GM23338 (cell line): Measurements from ENCODE around the gene ZNF662. TPM values are rescaled to one million over a fixed set of nuclear protein-coding genes. Genes with fewer than 3 reads are reported as not detected.
A peak's percentile ranks its signal among the peaks of the same experiment; 100 is the strongest.

Experiments
- ATAC-seq: fragments of 200-7000 bp; cut with Tn5 transposase; 3 replicates; pipeline ENCODE4 v1.9.1; 2020
- DNase-seq: peaks from one replicate; pipeline ENCODE4 v3.0.0-alpha.2; 2015; ENCODE audit warnings: low spot score
- H2AFZ ChIP-seq: fragments of 200-600 bp; sonication (generic); 2 replicates; pipeline ENCODE4 v1.8.0; 2016; ENCODE audit warnings: antibody characterized with exemption, mild to moderate bottlenecking, moderate library complexity
- H3F3A ChIP-seq: fragments of 200-600 bp; sonication (generic); replicated peaks from 2 replicates; pipeline ENCODE4 v1.8.0; 2017; ENCODE audit warnings: antibody characterized with exemption, mixed run types, low read depth
- H3K27ac ChIP-seq: fragments of 200-600 bp; sonication (generic); 2 replicates; pipeline ENCODE4 v1.6.1; 2016; ENCODE audit warnings: low read depth
- H3K27me3 ChIP-seq: fragments of 200-600 bp; sonication (generic); 2 replicates; pipeline ENCODE4 v1.8.0; 2016; ENCODE audit warnings: mild to moderate bottlenecking, mixed run types, moderate library complexity; ENCODE audit not compliant: insufficient read depth
- H3K36me3 ChIP-seq: fragments of 200-600 bp; sonication (generic); 2 replicates; pipeline ENCODE4 v1.8.0; 2016; ENCODE audit warnings: mild to moderate bottlenecking; ENCODE audit not compliant: insufficient read depth
- H3K4me1 ChIP-seq: fragments of 200-600 bp; sonication (generic); 2 replicates; pipeline ENCODE4 v1.8.0; 2016; ENCODE audit warnings: mild to moderate bottlenecking, moderate library complexity; ENCODE audit not compliant: insufficient read depth
- H3K4me2 ChIP-seq: fragments of 200-600 bp; sonication (generic); 2 replicates; pipeline ENCODE4 v1.7.1; 2017; ENCODE audit warnings: mixed run types
- H3K4me3 ChIP-seq: fragments of 200-600 bp; sonication (generic); 2 replicates; pipeline ENCODE4 v1.6.1; 2016; ENCODE audit warnings: mixed run types
- H3K79me2 ChIP-seq: fragments of 200-600 bp; sonication (generic); replicated peaks from 2 replicates; pipeline ENCODE4 v1.8.0; 2017; ENCODE audit warnings: mild to moderate bottlenecking; ENCODE audit not compliant: insufficient read depth
- H3K9me2 ChIP-seq: fragments of 200-600 bp; sonication (generic); 2 replicates; pipeline ENCODE4 v1.8.0; 2017; ENCODE audit not compliant: insufficient read depth
- H4K20me1 ChIP-seq: fragments of 200-600 bp; sonication (generic); replicated peaks from 2 replicates; pipeline ENCODE4 v1.8.0; 2017; ENCODE audit warnings: mild to moderate bottlenecking; ENCODE audit not compliant: insufficient read depth
- H3K27ac Mint-ChIP-seq: 2 replicates; pipeline ENCODE4 v1.8.0; 2020; ENCODE audit warnings: inconsistent platforms, mild to moderate bottlenecking, moderate library complexity, mixed read lengths
- H3K27me3 Mint-ChIP-seq: 3 replicates; pipeline ENCODE4 v1.8.0; 2022; ENCODE audit warnings: low read depth, mild to moderate bottlenecking, moderate library complexity, mixed read lengths, inconsistent platforms; ENCODE audit not compliant: insufficient read depth, poor library complexity
- H3K36me3 Mint-ChIP-seq: 3 replicates; pipeline ENCODE4 v1.8.0; 2021; ENCODE audit warnings: low read depth, mild to moderate bottlenecking, inconsistent platforms, moderate library complexity, mixed read lengths
- H3K4me1 Mint-ChIP-seq: 3 replicates; pipeline ENCODE4 v1.8.0; 2020; ENCODE audit warnings: mild to moderate bottlenecking, inconsistent platforms, mixed read lengths
- H3K4me3 Mint-ChIP-seq: 3 replicates; pipeline ENCODE4 v1.8.0; 2021; ENCODE audit warnings: moderate library complexity, mild to moderate bottlenecking, inconsistent platforms, mixed read lengths
- H3K9me3 Mint-ChIP-seq: 3 replicates; pipeline ENCODE4 v1.8.0; 2020; ENCODE audit warnings: moderate library complexity, mild to moderate bottlenecking, inconsistent platforms, mixed read lengths
- CREB1 ChIP-seq: fragments of 250-450 bp; sonication (Bioruptor Pico); IDR thresholded peaks from 2 replicates; pipeline ENCODE4 v1.5.0; 2020; ENCODE audit warnings: low read depth, mild to moderate bottlenecking, moderate library complexity
- EZH2 ChIP-seq: fragments of 200-600 bp; sonication (generic); IDR thresholded peaks from one replicate; pipeline ENCODE4 v1.8.0; 2017; ENCODE audit warnings: antibody characterized with exemption, mild to moderate bottlenecking, low read depth; ENCODE audit not compliant: unreplicated experiment
- JUNB ChIP-seq: IDR thresholded peaks from one replicate; pipeline ENCODE4 v1.6.1; 2016; ENCODE audit warnings: antibody characterized with exemption; ENCODE audit not compliant: unreplicated experiment
- NANOG ChIP-seq: IDR thresholded peaks from 2 replicates; pipeline ENCODE4 v1.6.1; 2016; ENCODE audit warnings: antibody characterized with exemption, borderline replicate concordance
- POLR2AphosphoS5 ChIP-seq: IDR thresholded peaks from 2 replicates; pipeline ENCODE4 v1.6.1; 2016; ENCODE audit warnings: antibody characterized with exemption, low read depth
- STAT1 ChIP-seq: IDR thresholded peaks from one replicate; pipeline ENCODE4 v1.6.1; 2016; ENCODE audit warnings: antibody characterized with exemption; ENCODE audit not compliant: unreplicated experiment
- ZNF114 ChIP-seq: fragments of 250-450 bp; sonication (Bioruptor Pico); IDR thresholded peaks from 2 replicates; pipeline ENCODE4 v1.5.0; 2020; ENCODE audit warnings: mild to moderate bottlenecking, moderate library complexity
- polyA plus RNA-seq: library from polyadenylated mRNA; unstranded; fragments of >200 nt; fragmentation: Nextera tagmentation; extraction: Ambion mirVana; gene quantifications from 2 replicates; pipeline ENCODE4 v1.2.1, GENCODE V29; 2016
- total RNA-seq: library from RNA; depleted of rRNA; stranded (reverse); fragments of >200 nt; shearing (Covaris generic); gene quantifications from 2 replicates; pipeline ENCODE4 v1.2.3, GENCODE V29; 2014
- TF ChIP-seq, protein P1 (sequence below), 2 experiments: fragments of 200-600 bp in 1 of 2; sonication (generic) in 1 of 2; conservative IDR thresholded peaks; 2 replicates each; pipeline versions ENCODE4 v1.5.1 to v1.6.1; 2016 to 2017; ENCODE audit warnings: antibody characterized with exemption in 2 of 2, low read depth in 2 of 2, mild to moderate bottlenecking in 2 of 2, moderate library complexity in 1 of 2
- TF ChIP-seq, protein P2 (sequence below): IDR thresholded peaks from one replicate; pipeline ENCODE4 v1.6.1; 2018; ENCODE audit warnings: antibody characterized with exemption; ENCODE audit not compliant: unreplicated experiment
- TF ChIP-seq, protein P3 (sequence below): fragments of 250-450 bp; sonication (Bioruptor Pico); IDR thresholded peaks from 2 replicates; pipeline ENCODE4 v1.5.0; 2020; ENCODE audit warnings: mild to moderate bottlenecking, moderate library complexity

Gene ZNF662
- total and polyA plus RNA-seq, 2 experiments from 2014 or later: 0.84 to 1.5 TPM

DNA sequence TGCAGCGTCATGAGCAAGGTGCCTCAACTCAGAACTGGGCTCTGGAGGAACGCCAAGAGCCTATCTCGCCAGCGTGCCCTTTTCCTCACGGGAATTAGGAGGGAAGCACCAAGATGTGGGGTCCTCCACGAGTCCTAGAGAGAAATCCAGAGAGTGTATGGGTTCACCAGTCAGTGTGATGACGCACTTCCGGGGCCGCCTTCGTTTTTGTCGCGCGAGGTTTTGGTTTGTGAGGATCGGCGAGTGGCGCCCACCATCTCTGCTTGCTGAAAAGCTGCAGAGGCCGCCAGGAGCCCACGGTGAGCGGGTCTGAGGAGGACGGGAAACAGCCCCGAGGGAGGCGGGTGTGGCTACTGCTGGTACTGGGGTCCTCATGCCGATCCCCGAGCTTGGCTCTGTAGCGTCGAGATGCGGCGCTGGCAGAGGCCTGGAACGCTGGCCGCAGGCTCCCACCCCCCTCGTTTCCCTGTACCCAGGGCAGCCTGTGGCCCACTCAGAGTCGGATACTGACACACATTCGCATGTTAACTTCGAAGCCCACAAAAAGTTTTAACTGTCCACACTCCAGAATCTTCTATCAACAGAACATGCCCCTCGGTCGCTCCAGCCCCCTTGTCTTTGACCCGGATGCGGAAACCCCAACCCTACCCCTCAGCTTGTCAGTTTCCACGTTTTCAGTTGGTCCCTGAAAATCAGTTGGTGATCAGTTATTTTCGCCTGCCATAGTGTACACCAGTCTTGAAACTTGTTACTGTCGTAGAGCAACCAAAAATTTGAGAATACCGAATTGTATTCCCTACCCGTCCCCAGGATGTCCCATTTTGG, 30.4 kb downstream of the ZNF662 start:
- no peaks in the 10 kb centered on the region; the same call in 2 of the 3 replicates for H3K4me1 Mint-ChIP-seq
- Histone ChIP-seq H2AFZ (no peak overlapping the region), H3F3A (no peaks in the 10 kb centered on the region), H3K4me1 (no peaks in the 10 kb centered on the region), H3K9me2 (no peaks in the 10 kb centered on the region), H3K27me3 (no peaks in the 10 kb centered on the region), H3K4me2 (no peak overlapping the region), H3K27ac (no peak overlapping the region), H3K79me2 (no peaks in the 10 kb centered on the region), H3K36me3 (no peaks in the 10 kb centered on the region), H3K4me3 (no peak overlapping the region), H4K20me1 (no peaks in the 10 kb centered on the region)
- no peak overlapping the region for H3K27ac Mint-ChIP-seq
- H3K27me3 Mint-ChIP-seq: peaks cover 3% of the 10 kb centered on the region
- no peaks in the 10 kb centered on the region for H3K9me3 Mint-ChIP-seq
- ATAC-seq: peak; percentile 47; the same call in 1 of the 3 replicates
- H3K4me3 Mint-ChIP-seq: no peak overlapping the region
- no peaks in the 10 kb centered on the region for H3K36me3 Mint-ChIP-seq
- DNase-seq: peak; percentile 38
- no peak for TF ChIP-seq ZNF114 (CRISPR knock-in tag)
- TF ChIP-seq JUNB: no peak
- TF ChIP-seq CREB1 (CRISPR knock-in tag): no peak
- TF ChIP-seq, protein P1, sequence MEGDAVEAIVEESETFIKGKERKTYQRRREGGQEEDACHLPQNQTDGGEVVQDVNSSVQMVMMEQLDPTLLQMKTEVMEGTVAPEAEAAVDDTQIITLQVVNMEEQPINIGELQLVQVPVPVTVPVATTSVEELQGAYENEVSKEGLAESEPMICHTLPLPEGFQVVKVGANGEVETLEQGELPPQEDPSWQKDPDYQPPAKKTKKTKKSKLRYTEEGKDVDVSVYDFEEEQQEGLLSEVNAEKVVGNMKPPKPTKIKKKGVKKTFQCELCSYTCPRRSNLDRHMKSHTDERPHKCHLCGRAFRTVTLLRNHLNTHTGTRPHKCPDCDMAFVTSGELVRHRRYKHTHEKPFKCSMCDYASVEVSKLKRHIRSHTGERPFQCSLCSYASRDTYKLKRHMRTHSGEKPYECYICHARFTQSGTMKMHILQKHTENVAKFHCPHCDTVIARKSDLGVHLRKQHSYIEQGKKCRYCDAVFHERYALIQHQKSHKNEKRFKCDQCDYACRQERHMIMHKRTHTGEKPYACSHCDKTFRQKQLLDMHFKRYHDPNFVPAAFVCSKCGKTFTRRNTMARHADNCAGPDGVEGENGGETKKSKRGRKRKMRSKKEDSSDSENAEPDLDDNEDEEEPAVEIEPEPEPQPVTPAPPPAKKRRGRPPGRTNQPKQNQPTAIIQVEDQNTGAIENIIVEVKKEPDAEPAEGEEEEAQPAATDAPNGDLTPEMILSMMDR (conservative IDR thresholded peaks at IDR 0.05; ENCODE audit: low read depth in 2 of 2): no peak
- no peak for TF ChIP-seq STAT1
- no peak for TF ChIP-seq POLR2AphosphoS5
- TF ChIP-seq, protein P2, sequence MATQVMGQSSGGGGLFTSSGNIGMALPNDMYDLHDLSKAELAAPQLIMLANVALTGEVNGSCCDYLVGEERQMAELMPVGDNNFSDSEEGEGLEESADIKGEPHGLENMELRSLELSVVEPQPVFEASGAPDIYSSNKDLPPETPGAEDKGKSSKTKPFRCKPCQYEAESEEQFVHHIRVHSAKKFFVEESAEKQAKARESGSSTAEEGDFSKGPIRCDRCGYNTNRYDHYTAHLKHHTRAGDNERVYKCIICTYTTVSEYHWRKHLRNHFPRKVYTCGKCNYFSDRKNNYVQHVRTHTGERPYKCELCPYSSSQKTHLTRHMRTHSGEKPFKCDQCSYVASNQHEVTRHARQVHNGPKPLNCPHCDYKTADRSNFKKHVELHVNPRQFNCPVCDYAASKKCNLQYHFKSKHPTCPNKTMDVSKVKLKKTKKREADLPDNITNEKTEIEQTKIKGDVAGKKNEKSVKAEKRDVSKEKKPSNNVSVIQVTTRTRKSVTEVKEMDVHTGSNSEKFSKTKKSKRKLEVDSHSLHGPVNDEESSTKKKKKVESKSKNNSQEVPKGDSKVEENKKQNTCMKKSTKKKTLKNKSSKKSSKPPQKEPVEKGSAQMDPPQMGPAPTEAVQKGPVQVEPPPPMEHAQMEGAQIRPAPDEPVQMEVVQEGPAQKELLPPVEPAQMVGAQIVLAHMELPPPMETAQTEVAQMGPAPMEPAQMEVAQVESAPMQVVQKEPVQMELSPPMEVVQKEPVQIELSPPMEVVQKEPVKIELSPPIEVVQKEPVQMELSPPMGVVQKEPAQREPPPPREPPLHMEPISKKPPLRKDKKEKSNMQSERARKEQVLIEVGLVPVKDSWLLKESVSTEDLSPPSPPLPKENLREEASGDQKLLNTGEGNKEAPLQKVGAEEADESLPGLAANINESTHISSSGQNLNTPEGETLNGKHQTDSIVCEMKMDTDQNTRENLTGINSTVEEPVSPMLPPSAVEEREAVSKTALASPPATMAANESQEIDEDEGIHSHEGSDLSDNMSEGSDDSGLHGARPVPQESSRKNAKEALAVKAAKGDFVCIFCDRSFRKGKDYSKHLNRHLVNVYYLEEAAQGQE: no peak
- TF ChIP-seq EZH2: no peak
- TF ChIP-seq NANOG: no peak

DNA sequence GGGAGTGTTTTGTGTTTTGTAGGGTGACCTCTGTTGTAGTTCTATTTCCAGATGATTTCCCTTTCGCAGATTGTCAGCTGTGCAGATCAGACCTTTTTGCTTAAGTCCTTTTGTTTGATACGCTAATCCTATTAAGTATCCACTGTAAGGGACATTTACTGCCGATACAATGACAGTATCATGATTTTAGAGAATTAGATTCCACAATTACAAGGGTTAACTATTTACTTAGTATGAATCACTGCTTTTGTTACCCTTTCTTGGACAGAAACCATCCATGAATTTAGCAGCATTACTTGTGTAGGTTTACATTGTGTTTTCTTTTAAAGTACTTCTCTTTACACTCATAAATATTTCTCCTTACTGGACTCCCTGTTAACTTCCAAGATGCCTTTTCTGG, 31.4 kb downstream of the ZNF662 start:
- no peak overlapping the region for H3K27ac ChIP-seq
- H3K4me3 Mint-ChIP-seq: no peak overlapping the region
- H3K36me3 ChIP-seq: no peaks in the 10 kb centered on the region
- no peak overlapping the region for H2AFZ ChIP-seq
- H3F3A ChIP-seq: no peaks in the 10 kb centered on the region
- no peaks in the 10 kb centered on the region; the same call in 2 of the 3 replicates for H3K4me1 Mint-ChIP-seq
- no peaks in the 10 kb centered on the region for H3K27me3 ChIP-seq
- H3K4me2 ChIP-seq: no peak overlapping the region
- H3K4me3 ChIP-seq: no peak overlapping the region
- no peaks in the 10 kb centered on the region for H3K9me3 Mint-ChIP-seq
- H4K20me1 ChIP-seq: no peaks in the 10 kb centered on the region
- no peaks in the 10 kb centered on the region for H3K79me2 ChIP-seq
- H3K9me2 ChIP-seq: no peaks in the 10 kb centered on the region
- DNase-seq (no peak), ATAC-seq (no peak)
- no peaks in the 10 kb centered on the region for H3K36me3 Mint-ChIP-seq
- H3K27ac Mint-ChIP-seq: no peak overlapping the region
- no peaks in the 10 kb centered on the region for H3K4me1 ChIP-seq
- H3K27me3 Mint-ChIP-seq: peaks cover 3% of the 10 kb centered on the region
- TF ChIP-seq ZNF114 (CRISPR knock-in tag): no peak
- TF ChIP-seq NANOG: no peak
- TF ChIP-seq, protein P3, sequence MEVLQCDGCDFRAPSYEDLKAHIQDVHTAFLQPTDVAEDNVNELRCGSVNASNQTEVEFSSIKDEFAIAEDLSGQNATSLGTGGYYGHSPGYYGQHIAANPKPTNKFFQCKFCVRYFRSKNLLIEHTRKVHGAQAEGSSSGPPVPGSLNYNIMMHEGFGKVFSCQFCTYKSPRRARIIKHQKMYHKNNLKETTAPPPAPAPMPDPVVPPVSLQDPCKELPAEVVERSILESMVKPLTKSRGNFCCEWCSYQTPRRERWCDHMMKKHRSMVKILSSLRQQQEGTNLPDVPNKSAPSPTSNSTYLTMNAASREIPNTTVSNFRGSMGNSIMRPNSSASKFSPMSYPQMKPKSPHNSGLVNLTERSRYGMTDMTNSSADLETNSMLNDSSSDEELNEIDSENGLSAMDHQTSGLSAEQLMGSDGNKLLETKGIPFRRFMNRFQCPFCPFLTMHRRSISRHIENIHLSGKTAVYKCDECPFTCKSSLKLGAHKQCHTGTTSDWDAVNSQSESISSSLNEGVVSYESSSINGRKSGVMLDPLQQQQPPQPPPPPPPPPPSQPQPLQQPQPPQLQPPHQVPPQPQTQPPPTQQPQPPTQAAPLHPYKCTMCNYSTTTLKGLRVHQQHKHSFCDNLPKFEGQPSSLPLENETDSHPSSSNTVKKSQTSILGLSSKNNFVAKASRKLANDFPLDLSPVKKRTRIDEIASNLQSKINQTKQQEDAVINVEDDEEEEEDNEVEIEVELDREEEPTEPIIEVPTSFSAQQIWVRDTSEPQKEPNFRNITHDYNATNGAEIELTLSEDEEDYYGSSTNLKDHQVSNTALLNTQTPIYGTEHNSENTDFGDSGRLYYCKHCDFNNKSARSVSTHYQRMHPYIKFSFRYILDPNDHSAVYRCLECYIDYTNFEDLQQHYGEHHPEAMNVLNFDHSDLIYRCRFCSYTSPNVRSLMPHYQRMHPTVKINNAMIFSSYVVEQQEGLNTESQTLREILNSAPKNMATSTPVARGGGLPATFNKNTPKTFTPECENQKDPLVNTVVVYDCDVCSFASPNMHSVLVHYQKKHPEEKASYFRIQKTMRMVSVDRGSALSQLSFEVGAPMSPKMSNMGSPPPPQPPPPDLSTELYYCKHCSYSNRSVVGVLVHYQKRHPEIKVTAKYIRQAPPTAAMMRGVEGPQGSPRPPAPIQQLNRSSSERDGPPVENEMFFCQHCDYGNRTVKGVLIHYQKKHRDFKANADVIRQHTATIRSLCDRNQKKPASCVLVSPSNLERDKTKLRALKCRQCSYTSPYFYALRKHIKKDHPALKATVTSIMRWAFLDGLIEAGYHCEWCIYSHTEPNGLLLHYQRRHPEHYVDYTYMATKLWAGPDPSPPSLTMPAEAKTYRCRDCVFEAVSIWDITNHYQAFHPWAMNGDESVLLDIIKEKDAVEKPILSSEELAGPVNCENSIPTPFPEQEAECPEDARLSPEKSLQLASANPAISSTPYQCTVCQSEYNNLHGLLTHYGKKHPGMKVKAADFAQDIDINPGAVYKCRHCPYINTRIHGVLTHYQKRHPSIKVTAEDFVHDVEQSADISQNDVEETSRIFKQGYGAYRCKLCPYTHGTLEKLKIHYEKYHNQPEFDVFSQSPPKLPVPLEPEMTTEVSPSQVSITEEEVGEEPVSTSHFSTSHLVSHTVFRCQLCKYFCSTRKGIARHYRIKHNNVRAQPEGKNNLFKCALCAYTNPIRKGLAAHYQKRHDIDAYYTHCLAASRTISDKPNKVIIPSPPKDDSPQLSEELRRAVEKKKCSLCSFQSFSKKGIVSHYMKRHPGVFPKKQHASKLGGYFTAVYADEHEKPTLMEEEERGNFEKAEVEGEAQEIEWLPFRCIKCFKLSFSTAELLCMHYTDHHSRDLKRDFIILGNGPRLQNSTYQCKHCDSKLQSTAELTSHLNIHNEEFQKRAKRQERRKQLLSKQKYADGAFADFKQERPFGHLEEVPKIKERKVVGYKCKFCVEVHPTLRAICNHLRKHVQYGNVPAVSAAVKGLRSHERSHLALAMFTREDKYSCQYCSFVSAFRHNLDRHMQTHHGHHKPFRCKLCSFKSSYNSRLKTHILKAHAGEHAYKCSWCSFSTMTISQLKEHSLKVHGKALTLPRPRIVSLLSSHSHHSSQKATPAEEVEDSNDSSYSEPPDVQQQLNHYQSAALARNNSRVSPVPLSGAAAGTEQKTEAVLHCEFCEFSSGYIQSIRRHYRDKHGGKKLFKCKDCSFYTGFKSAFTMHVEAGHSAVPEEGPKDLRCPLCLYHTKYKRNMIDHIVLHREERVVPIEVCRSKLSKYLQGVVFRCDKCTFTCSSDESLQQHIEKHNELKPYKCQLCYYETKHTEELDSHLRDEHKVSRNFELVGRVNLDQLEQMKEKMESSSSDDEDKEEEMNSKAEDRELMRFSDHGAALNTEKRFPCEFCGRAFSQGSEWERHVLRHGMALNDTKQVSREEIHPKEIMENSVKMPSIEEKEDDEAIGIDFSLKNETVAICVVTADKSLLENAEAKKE (CRISPR knock-in tag): no peak
- no peak for TF ChIP-seq POLR2AphosphoS5
